Retinal pigment epithelial cell (primary cell): Measurements from ENCODE around the gene RHOT2.

Source experiments
- DNase-seq: peaks from one replicate; pipeline ENCODE4 v3.0.0-alpha.2; 2010; ENCODE audit warnings: low read depth
- H3K4me3 ChIP-seq: 2 replicates; pipeline ENCODE4 v1.5.1; 2011; ENCODE audit warnings: mild to moderate bottlenecking, low read length, control low read depth, moderate library complexity
- CTCF ChIP-seq: conservative IDR thresholded peaks from 2 replicates; pipeline ENCODE4 v1.5.1; 2011; ENCODE audit warnings: low read depth, low read length, control low read depth, inconsistent platforms

The RHOT2 gene

GRCh38 chr16:676913-677312, 9.0 kb downstream of the RHOT2 start:
- no peak overlapping the region for H3K4me3 ChIP-seq
- DNase-seq = no peak
- TF ChIP-seq CTCF = no peak

GRCh38 chr16:677316-678190, 9.6 kb downstream of the RHOT2 start:
- DNase-seq = no peak
- TF ChIP-seq CTCF = no peak
- H3K4me3 ChIP-seq = no peak overlapping the region

GRCh38 chr16:678209-678857, 10.4 kb downstream of the RHOT2 start:
- no peak for TF ChIP-seq CTCF
- no peak overlapping the region for H3K4me3 ChIP-seq
- DNase-seq = no peak

- H3K4me3 ChIP-seq = peak overlapping the region; percentile 54
- TF ChIP-seq CTCF = no peak
- DNase-seq = no peak
These were observed 11.2 kb downstream of the RHOT2 start for GRCh38 chr16:678858-679813.

- no peak for TF ChIP-seq CTCF
- DNase-seq = peak; percentile 27
- peak within 1 kb of the TSS; percentile 73 for H3K4me3 ChIP-seq
These were observed 12.1 kb downstream of the RHOT2 start, which contains the start of gene STUB1 for GRCh38 chr16:679814-680624. TSS of gene STUB1 (plus strand) at chr16:680410. CDS start at chr16:680526, 116 bp downstream.

- DNase-seq = no peak
- no peak for TF ChIP-seq CTCF
- H3K4me3 ChIP-seq = peak overlapping the region; percentile 73
These were observed 12.7 kb downstream of the RHOT2 start for GRCh38 chr16:680625-680945.
